Breast epithelium (tissue), 4 donors: ENCODE measurements around the gene TPX2. TPM values are rescaled to one million over a fixed set of nuclear protein-coding genes. Genes with fewer than 3 reads are reported as not detected.
A peak's percentile ranks its signal among the peaks of the same experiment; 100 is the strongest.

Experiments used
- DNase-seq, 2 donors: peaks; one replicate each; pipeline ENCODE4 v3.0.0-alpha.2; 2019; ENCODE audit warnings: low spot score in 2 of 2
- H3K27ac ChIP-seq, 2 donors: fragments of 200-600 bp; sonication (generic) in 1 of 2; one replicate each; pipeline ENCODE4 v1.5.1; 2016 to 2019; ENCODE audit warnings: mild to moderate bottlenecking in 1 of 2
- H3K27me3 ChIP-seq, 2 donors: fragments of 200-600 bp; sonication (generic) in 1 of 2; one replicate each; pipeline versions ENCODE4 v1.5.1 to v1.6.0; 2017 to 2019; ENCODE audit warnings: control low read depth in 1 of 2, mild to moderate bottlenecking in 1 of 2
- H3K36me3 ChIP-seq: fragments of 200-600 bp; one replicate; pipeline ENCODE4 v1.5.1; 2019
- H3K4me1 ChIP-seq, 2 donors: fragments of 200-600 bp; sonication (generic); one replicate each; pipeline ENCODE4 v1.5.1; 2016 to 2019; ENCODE audit warnings: control low read depth in 1 of 2
- H3K4me3 ChIP-seq, 3 donors: fragments of 200-600 bp; sonication (generic); 1 replicate in 2 of 3; 2 replicates in 1 of 3; pipeline ENCODE4 v1.5.1; 2016 to 2019; ENCODE audit warnings: mild to moderate bottlenecking in 3 of 3, moderate library complexity in 2 of 3
- H3K9me3 ChIP-seq, 2 donors: fragments of 200-600 bp; sonication (generic) in 1 of 2; one replicate each; pipeline ENCODE4 v1.5.1; 2016 to 2019; ENCODE audit warnings: control low read depth in 1 of 2
- POLR2A ChIP-seq: fragments of 450-650 bp; IDR thresholded peaks from one replicate; pipeline ENCODE4 v1.6.1; 2016; ENCODE audit warnings: antibody characterized with exemption, mild to moderate bottlenecking, moderate library complexity
- POLR2AphosphoS5 ChIP-seq, 3 donors: sonication (generic); formaldehyde crosslinking; IDR thresholded peaks; one replicate each; pipeline ENCODE4 v1.6.1; 2017; ENCODE audit warnings: antibody characterized with exemption in 3 of 3
- intact Hi-C: fragments of 100-400 bp; cut with DNase I; formaldehyde crosslinking; loops from one replicate; pipeline ENCODE4 v1.15.1; 2023; ENCODE audit warnings: low total_unique reads
- total RNA-seq, 3 donors: library from RNA; depleted of rRNA; stranded (reverse); fragments of >200 nt; gene quantifications; one replicate each; pipeline ENCODE4 v1.1.0, GENCODE V29; 2016
- TF ChIP-seq, protein P1 (sequence below), 3 donors: fragments of 450-650 bp; IDR thresholded peaks; one replicate each; pipeline ENCODE4 v1.5.1; 2016 to 2017; ENCODE audit warnings: antibody characterized with exemption in 3 of 3, mild to moderate bottlenecking in 3 of 3, moderate library complexity in 3 of 3

The TPX2 gene
- total RNA-seq, 3 donors from 2014 or later = 0.33 to 3.8 (median 0.73) TPM

DNA sequence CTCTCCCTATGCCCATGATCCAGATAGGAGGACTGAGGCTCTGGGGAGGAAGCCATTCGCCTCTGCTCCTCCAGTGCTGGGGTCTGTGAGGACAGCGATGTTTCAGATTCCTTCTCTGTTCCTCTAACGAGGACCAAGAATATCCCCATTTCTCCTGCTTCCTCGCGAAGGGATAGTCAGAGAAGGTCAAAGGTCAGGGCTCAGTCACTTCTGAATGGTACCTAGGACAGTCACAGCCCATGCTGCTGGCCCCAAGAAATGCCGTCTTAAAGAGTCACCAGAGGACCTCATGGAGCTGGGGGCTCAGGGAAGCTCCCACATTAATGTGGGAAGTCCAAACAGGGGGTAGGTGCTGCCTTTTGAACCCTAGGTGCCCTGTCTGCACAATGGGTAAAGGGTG lies 104.2 kb downstream of the TPX2 start:
- H3K4me1 ChIP-seq = no peaks in the 10 kb centered on the region
- no peak overlapping the region for H3K4me3 ChIP-seq
- intact Hi-C loops = no loop called here

DNA sequence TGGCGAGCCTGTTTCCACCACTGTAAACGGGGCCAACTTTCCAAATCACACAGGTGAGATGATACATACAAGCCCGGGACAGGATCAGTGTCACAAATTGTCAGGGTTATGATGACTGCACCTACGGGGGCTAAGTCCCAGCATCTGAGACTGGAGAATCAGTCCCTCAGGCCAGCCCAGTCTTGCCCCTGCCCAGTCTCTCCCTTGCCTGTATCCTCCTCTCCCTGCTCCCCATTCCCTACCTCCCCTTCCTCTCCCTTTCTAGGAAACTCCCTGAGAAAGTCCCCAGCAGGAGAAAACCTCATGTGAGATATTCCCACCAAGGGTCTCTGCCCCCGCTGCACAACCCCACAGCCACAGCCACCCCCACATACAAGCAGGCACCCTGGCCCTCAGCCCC lies 104.8 kb downstream of the TPX2 start:
- Histone ChIP-seq H3K4me1 (no peaks in the 10 kb centered on the region), H3K4me3 (no peak overlapping the region), H3K27me3 (peaks cover 0 to 4% of the 10 kb centered on the region in 2 donors), H3K9me3 (no peaks in the 10 kb centered on the region), H3K36me3 (no peaks in the 10 kb centered on the region), H3K27ac (peak overlapping the region in 1 of 2 donors; percentile 69)
- intact Hi-C loops = no loop called here
- DNase-seq = no peak
- TF ChIP-seq POLR2A (no peak), POLR2AphosphoS5 (IDR thresholded peaks at IDR 0.05) (no peak)
- TF ChIP-seq, protein P1, sequence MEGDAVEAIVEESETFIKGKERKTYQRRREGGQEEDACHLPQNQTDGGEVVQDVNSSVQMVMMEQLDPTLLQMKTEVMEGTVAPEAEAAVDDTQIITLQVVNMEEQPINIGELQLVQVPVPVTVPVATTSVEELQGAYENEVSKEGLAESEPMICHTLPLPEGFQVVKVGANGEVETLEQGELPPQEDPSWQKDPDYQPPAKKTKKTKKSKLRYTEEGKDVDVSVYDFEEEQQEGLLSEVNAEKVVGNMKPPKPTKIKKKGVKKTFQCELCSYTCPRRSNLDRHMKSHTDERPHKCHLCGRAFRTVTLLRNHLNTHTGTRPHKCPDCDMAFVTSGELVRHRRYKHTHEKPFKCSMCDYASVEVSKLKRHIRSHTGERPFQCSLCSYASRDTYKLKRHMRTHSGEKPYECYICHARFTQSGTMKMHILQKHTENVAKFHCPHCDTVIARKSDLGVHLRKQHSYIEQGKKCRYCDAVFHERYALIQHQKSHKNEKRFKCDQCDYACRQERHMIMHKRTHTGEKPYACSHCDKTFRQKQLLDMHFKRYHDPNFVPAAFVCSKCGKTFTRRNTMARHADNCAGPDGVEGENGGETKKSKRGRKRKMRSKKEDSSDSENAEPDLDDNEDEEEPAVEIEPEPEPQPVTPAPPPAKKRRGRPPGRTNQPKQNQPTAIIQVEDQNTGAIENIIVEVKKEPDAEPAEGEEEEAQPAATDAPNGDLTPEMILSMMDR (IDR thresholded peaks at IDR 0.05) = no peak

More for the DNA sequence above, 104.2 kb downstream of the TPX2 start:
- DNase-seq = no peak
- no peaks in the 10 kb centered on the region for H3K36me3 ChIP-seq
- H3K27ac ChIP-seq = peak overlapping the region in 1 of 2 donors; percentile 69
- H3K9me3 ChIP-seq = no peaks in the 10 kb centered on the region
- no peaks in the 10 kb centered on the region for H3K27me3 ChIP-seq
- no peak for TF ChIP-seq POLR2AphosphoS5 (IDR thresholded peaks at IDR 0.05)
- no peak for TF ChIP-seq POLR2A
- TF ChIP-seq, protein P1 (IDR thresholded peaks at IDR 0.05) = no peak

DNA sequence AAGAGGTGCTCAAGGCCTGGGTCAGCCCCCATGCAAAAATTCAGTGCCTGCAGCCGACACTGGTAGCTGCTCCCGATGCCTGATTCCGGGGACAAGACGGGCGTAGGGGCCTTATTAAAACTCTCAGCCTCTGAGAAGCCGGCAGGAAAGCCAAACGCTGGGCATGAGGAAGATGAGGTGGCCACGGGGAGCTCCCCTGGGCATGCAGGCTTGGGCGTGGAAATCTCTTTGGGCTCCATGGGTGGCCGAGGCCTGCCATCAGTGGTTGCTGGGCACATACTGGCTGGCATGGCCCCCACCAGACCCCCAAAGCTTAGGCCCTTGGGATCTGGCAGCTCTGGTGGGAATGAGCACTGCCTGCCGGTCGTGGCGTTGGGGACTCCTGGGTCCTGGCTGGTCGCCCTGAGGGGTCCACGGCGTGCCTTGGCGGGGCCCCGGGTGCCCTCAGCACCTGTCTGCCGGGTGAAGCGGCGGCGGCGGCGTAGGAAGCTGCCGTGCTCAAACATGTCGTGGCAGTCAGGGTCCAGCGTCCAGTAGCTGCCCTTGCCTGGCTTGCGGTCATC lies 105.7 kb downstream of the TPX2 start:
- H3K27me3 ChIP-seq = peaks cover 0 to 14% of the 10 kb centered on the region in 2 donors
- H3K27ac ChIP-seq = peak overlapping the region in 1 of 2 donors; percentile 69
- TF ChIP-seq POLR2A (no peak), POLR2AphosphoS5 (IDR thresholded peaks at IDR 0.05) (no peak)
- TF ChIP-seq, protein P1 (IDR thresholded peaks at IDR 0.05) = no peak
- DNase-seq = no peak
- H3K4me3 ChIP-seq = peak overlapping the region; percentile 23 to 51 (median 30)
- no peaks in the 10 kb centered on the region for H3K36me3 ChIP-seq
- intact Hi-C loops = no loop called here
- no peaks in the 10 kb centered on the region for H3K4me1 ChIP-seq
- H3K9me3 ChIP-seq = no peaks in the 10 kb centered on the region

DNA sequence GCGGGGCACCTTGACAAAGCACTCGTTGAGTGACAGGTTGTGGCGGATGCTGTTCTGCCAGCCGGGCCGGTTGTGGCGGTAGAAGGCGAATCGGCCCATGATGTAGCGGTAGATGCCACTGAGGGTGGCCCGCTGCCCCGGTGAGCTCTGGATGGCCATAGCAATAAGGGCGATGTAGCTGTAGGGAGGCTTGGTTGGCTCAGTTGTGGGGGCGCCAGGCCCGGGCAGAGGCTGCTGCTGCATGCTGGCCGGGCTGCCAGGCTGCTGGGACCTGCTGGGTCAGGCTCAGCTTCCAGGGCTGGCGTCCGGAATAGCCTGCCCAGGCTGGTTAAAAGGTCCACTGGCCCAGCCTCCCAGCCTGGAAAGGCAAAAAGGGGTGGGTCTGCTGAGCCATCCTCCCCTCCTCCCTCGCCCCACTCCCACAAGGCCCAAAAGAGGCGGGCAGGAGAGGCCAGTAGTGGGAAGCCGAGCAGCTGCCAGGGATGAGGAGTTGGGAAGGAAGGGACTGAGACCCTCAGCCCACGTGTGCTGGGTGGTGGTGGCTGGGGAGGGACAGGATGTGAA lies 106.3 kb downstream of the TPX2 start, which contains the start of gene FOXS1:
Gene FOXS1, minus strand, starts transcription at position 305 of the 564 bp plus-strand sequence. Its CDS starts 62 bp downstream, at position 243.
- no peaks in the 10 kb centered on the region for H3K9me3 ChIP-seq
- H3K4me1 ChIP-seq = no peaks in the 10 kb centered on the region
- peak within 1 kb of the TSS in 1 of 2 donors; percentile 69 for H3K27ac ChIP-seq
- TF ChIP-seq POLR2A (no peak), POLR2AphosphoS5 (IDR thresholded peaks at IDR 0.05) (no peak)
- TF ChIP-seq, protein P1 (IDR thresholded peaks at IDR 0.05) = no peak
- DNase-seq = peak in 1 of 2 donors; percentile 22
- peaks cover 0 to 18% of the 10 kb centered on the region in 2 donors for H3K27me3 ChIP-seq
- H3K4me3 ChIP-seq = peak within 1 kb of the TSS; percentile 23 to 51 (median 30)
- H3K36me3 ChIP-seq = no peaks in the 10 kb centered on the region
- intact Hi-C loops = no loop called here

DNA sequence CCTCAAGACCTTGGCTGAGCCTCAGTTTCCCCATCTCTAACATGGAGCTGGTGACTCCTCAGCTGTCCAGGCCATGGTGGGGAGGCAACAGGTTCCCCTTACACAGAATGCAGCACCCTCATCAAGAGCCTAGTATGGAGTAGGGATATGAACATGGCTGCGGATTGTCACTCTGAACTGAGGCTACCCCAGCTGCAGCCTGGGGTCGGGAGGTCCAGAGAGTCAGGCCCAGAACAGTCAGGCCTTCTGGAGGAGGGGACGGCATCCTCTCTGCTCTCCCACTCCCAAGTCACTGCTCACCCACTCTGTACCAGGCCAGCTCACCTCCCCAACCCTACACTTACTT lies 107.7 kb downstream of the TPX2 start:
- Histone ChIP-seq H3K4me3 (no peak overlapping the region), H3K36me3 (no peaks in the 10 kb centered on the region), H3K27me3 (peaks cover 0 to 18% of the 10 kb centered on the region in 2 donors), H3K27ac (no peak overlapping the region), H3K9me3 (no peaks in the 10 kb centered on the region), H3K4me1 (no peaks in the 10 kb centered on the region)
- TF ChIP-seq POLR2AphosphoS5 (IDR thresholded peaks at IDR 0.05) (no peak), POLR2A (no peak)
- TF ChIP-seq, protein P1 (IDR thresholded peaks at IDR 0.05) = no peak
- DNase-seq = no peak
- intact Hi-C loops = no loop called here
